HG02981 (cell line): ENCODE data around the gene MRPL36.
"Not testable (repeated sequence)": the region's sequence is repeated elsewhere in the genome, so short reads cannot be mapped to it uniquely, and the experiment has no call there.

Source experiments
- ATAC-seq: cut with Tn5 transposase; IDR thresholded peaks from one replicate; pipeline ENCODE4 v1.9.1; 2021; ENCODE audit warnings: mild to moderate bottlenecking, moderate library complexity; ENCODE audit not compliant: unreplicated experiment

Gene MRPL36

DNA sequence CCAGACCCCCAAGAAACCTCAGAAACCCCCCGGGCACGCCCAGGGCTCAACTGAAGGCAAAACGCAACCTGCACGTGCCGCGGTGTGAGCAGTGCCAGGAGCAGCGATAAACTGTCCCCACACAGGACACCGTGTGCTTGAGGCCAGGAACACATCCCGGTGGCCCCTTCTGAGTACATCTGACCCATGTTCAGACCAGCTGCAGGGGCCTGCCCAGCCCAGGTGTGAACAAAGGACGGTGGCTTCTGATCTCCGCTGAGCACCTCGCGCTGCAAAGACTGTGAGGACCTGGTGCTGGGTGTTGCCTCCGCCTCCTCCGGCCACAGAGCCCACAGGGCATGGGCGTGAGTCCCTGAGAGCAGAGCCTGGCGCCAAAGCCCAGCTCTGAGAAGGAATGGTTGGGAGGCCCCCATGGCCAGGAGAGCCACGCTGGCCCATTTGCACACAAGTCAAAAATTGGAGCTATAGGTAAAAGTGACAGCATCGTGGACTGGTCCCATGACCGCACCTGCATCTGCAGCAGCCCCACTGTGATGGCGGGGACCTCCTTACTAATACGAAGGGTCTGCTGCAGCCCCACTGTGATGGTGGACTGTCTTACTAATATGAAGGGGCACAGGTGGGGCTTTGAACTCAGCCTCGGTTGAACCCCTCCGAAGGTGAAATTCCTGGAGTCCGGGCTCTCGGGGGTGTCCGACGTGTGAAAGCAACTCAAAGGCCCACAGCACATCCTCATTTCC is 33.0 kb upstream of the MRPL36 start:
- ATAC-seq = no peak

- ATAC-seq = no peak
These were observed 32.2 kb upstream of the MRPL36 start for GRCh38 chr5:1831677-1832313.

- ATAC-seq = no peak
These were observed 31.6 kb upstream of the MRPL36 start for GRCh38 chr5:1831257-1831656.

GRCh38 chr5:1830571-1831228 is 31.1 kb upstream of the MRPL36 start:
- ATAC-seq = no peak

DNA sequence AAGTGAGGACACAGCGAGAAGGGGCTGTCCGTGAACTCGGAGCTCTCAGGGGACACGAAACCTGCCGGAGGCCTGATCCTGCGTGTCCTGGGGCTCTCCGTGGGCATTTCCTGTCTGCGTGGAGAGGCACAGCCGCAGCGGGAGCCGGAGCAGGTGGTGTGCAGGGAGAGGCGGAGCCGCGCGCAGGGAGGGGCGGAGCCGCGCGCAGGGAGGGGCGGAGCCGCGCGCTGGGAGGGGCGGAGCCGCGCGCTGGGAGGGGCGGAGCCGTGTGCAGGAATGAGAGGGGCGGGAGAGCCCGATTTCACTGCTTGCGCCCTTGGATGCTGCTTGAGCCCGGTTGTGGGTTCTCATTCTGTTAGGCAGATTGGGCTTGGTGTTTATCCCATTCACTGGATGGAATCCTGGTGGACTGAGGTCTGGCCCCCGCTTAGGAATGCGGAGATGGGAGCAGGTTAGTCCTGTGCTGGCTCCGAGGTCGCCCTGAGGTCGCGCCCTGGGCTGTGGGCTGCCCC is 28.3 kb upstream of the MRPL36 start:
- ATAC-seq = no peak

DNA sequence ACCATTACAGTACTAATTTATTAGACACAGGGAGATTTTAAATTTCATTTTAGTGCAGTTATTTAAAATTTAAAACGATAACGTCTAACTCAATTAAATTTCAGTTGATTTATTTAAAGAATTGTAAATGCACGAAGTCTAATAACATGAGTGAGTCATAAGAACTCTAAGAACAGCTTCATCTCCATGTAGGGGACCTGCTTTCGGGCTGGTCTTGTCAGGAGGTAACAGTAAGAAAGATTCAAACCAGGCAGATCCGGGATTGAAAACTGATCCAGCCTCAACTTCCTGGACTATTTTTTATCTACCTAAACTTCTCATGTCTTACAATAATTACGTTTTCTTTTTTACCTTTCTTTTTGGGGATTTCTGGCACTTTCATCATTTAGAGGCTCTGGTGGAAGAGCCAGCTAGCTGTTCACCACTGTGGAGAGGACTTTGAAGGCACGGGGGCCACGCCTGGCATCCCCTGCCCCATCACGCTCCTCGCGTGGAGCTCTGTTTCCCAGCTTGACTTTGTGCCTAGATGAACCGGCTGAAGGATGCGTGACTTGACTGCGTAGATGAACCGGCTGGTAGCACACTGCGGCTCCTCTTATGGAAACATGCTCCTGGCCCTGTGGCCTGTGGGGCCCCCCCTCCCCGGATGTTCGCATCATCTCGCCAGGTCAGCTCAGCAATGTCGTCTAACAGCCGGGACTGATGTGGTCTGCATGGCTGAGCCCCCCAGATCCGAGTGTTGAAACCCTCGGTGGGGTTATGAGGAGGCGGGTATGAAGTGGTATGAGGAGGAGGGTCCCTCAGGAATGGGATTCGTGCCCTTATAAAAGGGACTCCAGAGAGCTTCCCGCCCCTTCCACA is 27.6 kb upstream of the MRPL36 start:
- no peak for ATAC-seq

- ATAC-seq = no peak
These were observed 26.8 kb upstream of the MRPL36 start for GRCh38 chr5:1826235-1826980.

GRCh38 chr5:1824903-1825841 is 25.5 kb upstream of the MRPL36 start:
- no peak for ATAC-seq

- no peak for ATAC-seq
These were observed 24.6 kb upstream of the MRPL36 start for GRCh38 chr5:1824109-1824821.

DNA sequence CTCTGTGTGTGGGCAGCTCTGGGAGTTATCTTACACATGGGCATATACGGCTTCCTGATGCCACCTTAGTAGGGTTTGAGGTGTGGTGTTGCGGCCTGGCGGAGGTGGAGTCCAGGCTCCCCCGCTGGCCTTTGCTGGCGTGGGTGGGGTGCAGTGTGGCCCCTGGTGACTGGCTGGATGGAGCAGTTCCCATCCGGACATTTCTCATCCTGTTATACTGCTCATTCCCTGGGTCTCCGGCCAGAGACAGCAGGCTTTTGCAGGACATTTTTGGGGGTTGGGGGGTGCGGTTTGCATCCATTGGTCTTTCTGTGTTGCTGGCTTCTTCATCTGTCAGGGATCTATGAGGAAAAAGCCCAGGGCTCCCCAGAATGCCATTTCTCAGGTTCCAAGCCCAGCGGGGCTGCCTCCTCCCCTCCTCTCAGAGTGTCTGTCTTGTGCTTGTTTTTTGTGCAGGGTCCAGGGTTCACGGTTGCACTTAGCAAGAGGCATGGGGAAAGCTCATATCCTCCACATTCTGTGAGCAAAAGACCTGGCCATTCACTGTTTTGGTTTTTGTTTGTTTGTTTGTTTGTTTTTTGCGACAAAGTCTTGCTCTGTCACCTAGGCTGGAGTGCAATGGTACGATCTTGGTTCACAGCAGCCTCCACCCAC is 23.9 kb upstream of the MRPL36 start:
- no peak for ATAC-seq

- no peak for ATAC-seq
These were observed 22.2 kb upstream of the MRPL36 start for GRCh38 chr5:1821862-1822261.

DNA sequence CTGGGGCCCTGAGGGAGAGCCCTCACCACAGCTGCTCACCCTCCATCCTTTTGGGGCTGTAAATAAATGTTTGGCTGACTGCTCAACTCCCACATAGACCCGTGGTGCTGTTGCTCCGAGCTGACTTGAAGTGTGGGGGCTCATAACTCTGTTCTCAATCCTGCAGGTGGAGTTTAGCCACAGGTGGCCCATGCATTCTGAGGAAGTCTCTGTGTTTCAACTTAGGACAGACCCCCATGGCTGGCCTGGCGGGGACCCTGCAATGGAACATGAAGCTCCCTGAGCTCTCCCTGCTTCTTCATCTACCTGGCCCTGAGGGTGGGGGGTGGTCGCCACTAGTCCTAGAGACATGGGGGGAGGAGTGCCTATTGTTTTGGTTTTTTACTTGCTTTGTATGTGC is 21.3 kb upstream of the MRPL36 start:
- no peak for ATAC-seq

DNA sequence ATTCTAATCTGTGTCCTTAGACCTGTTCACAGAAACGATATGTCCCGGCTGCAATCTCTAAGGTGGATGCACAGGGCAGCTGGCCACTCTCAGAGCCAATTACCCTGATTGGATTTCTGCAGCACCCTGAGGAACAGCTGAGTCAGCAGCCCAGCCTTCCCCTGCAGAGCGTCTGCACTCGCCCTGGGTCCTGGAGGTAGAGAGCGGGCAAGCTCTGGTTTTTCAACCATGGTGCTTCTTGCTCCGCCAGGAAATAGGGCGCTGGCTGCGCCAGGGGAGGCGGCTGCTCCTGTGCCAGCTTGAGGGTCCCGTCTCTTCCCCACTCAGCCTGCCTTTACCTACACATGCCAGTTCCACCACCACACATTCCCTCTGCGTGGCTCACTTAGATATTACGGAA is 20.7 kb upstream of the MRPL36 start:
- ATAC-seq = no peak

- no peak for ATAC-seq
These were observed 19.8 kb upstream of the MRPL36 start for GRCh38 chr5:1819458-1819857.

DNA sequence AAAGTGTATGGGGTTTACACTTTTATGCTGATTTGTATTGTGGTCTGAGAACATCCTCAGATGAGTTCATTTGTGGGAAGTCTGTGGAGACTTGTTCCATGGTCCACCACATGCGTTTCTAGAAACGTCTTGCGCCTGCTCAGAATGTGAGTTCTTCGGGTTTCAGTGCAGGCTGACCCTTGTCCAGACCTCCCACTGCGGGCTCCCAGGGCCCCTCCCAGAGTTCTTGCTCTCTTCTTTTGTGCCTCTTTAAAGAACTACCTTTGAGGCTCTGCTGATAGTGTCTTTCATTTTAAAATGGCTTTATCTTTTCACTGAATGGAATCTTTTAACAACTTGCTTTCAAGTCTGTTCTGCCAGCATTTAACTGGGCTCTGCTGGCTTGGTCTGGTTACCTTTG is 19.1 kb upstream of the MRPL36 start:
- ATAC-seq = no peak

GRCh38 chr5:1817261-1818043 is 17.8 kb upstream of the MRPL36 start:
- no peak for ATAC-seq

DNA sequence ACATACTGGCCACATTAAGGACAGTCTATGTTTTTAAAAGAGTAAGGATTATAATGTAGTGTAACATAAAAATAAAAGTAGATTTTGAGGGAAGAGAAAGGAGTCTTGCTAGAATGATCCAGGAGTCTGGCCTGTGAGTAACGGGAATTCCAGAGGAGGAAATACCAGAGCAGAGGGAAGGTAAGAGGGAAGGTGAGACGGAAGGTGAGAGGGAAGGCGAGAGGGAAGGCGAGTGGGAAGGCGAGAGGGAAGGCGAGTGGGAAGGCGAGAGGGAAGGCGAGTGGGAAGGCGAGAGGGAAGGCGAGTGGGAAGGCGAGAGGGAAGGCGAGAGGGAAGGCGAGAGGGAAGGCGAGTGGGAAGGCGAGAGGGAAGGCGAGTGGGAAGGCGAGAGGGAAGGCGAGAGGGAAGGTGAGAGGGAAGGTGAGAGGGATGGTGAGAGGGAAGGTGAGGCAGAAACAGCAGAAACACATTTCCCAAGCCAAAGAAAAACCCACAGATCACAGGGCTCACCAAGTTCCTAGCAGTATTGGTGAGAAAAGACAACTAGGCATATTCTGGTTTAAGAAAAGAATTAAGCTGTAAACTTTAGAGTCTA is 17.0 kb upstream of the MRPL36 start:
- not testable (repeated sequence) for ATAC-seq
